ENCODE measurements around the gene VAT1L.

Gene VAT1L

GRCh38 chr16:77836801-77837200, 48.4 kb downstream of the VAT1L start:
- no peak for DNase-seq

GRCh38 chr16:77838597-77839255, 50.4 kb downstream of the VAT1L start:
- DNase-seq: no peak

GRCh38 chr16:77840093-77840492, 51.7 kb downstream of the VAT1L start:
- DNase-seq: no peak

GRCh38 chr16:77840673-77841501, 52.5 kb downstream of the VAT1L start:
- no peak for DNase-seq

- DNase-seq: no peak
Measured at GRCh38 chr16:77841502-77841763, 53.1 kb downstream of the VAT1L start.

- DNase-seq: no peak
Measured at GRCh38 chr16:77842468-77842867, 54.1 kb downstream of the VAT1L start.

- no peak for DNase-seq
Measured at GRCh38 chr16:77843405-77843804, 55.0 kb downstream of the VAT1L start.

- DNase-seq: no peak
Measured at GRCh38 chr16:77844801-77845200, 56.4 kb downstream of the VAT1L start.

GRCh38 chr16:77849646-77850258, 61.4 kb downstream of the VAT1L start:
- no peak for DNase-seq

- no peak for DNase-seq
Measured at GRCh38 chr16:77850636-77851333, 62.4 kb downstream of the VAT1L start.

- peak; percentile 1 for DNase-seq
Measured at GRCh38 chr16:77853161-77853560, 64.8 kb downstream of the VAT1L start.

GRCh38 chr16:77856438-77857160, 68.2 kb downstream of the VAT1L start:
- DNase-seq: no peak

GRCh38 chr16:77858060-77858459, 69.7 kb downstream of the VAT1L start:
- DNase-seq: no peak

GRCh38 chr16:77859493-77860232, 71.3 kb downstream of the VAT1L start:
- no peak for DNase-seq

- DNase-seq: no peak
Measured at GRCh38 chr16:77860953-77861352, 72.6 kb downstream of the VAT1L start.

- no peak for DNase-seq
Measured at GRCh38 chr16:77863250-77863649, 74.9 kb downstream of the VAT1L start.

- DNase-seq: no peak
Measured at GRCh38 chr16:77866752-77867151, 78.4 kb downstream of the VAT1L start.

GRCh38 chr16:77868052-77868451, 79.7 kb downstream of the VAT1L start:
- DNase-seq: no peak

GRCh38 chr16:77868478-77868877, 80.1 kb downstream of the VAT1L start:
- DNase-seq: no peak

GRCh38 chr16:77869997-77870813, 81.8 kb downstream of the VAT1L start:
- DNase-seq: no peak

- no peak for DNase-seq
Measured at GRCh38 chr16:77871932-77872331, 83.6 kb downstream of the VAT1L start.

All from OCI-M1 (cell line).